ENCODE data around the gene NEB.

Gene NEB

GRCh38 chr2:151713291-151713903 lies 20.9 kb downstream of the NEB start:
- Histone ChIP-seq H3F3A (ENCODE audit: control insufficient read depth, insufficient read depth) (no peaks in the 10 kb centered on the region), H3K9me3 (ENCODE audit: control insufficient read depth, insufficient read depth, low read length) (no peaks in the 10 kb centered on the region), H3K4me3 (ENCODE audit: low read length) (no peak overlapping the region), H3K4me1 (ENCODE audit: control insufficient read depth, low read length) (no peaks in the 10 kb centered on the region), H3K27ac (ENCODE audit: low read depth, low read length) (no peak overlapping the region), H3K4me2 (ENCODE audit: low read length) (no peak overlapping the region), H3K79me2 (ENCODE audit: control insufficient read depth, low read length) (no peaks in the 10 kb centered on the region), H3K36me3 (ENCODE audit: control insufficient read depth, low read length) (no peaks in the 10 kb centered on the region), H3K9me2 (replicated peaks; ENCODE audit: control insufficient read depth, low read length) (no peaks in the 10 kb centered on the region), H3K27me3 (ENCODE audit: control insufficient read depth, low read length) (no peaks in the 10 kb centered on the region), H4K20me1 (ENCODE audit: control insufficient read depth, insufficient read depth, low read depth, low read length) (no peaks in the 10 kb centered on the region)
- TF ChIP-seq CTCF (IDR thresholded peaks at IDR 0.05; ENCODE audit: low read depth, low read length, poor library complexity, severe bottlenecking) (no peak), EZH2phosphoT487 (IDR thresholded peaks at IDR 0.05; ENCODE audit: borderline replicate concordance, low read length) (no peak)

- Histone ChIP-seq H3K4me2 (ENCODE audit: low read length) (no peak overlapping the region), H3K36me3 (ENCODE audit: control insufficient read depth, low read length) (no peaks in the 10 kb centered on the region), H3K4me1 (ENCODE audit: control insufficient read depth, low read length) (no peaks in the 10 kb centered on the region), H3F3A (ENCODE audit: control insufficient read depth, insufficient read depth) (no peaks in the 10 kb centered on the region), H3K27ac (ENCODE audit: low read depth, low read length) (no peak overlapping the region), H3K27me3 (ENCODE audit: control insufficient read depth, low read length) (no peaks in the 10 kb centered on the region), H4K20me1 (ENCODE audit: control insufficient read depth, insufficient read depth, low read depth, low read length) (no peaks in the 10 kb centered on the region), H3K9me3 (ENCODE audit: control insufficient read depth, insufficient read depth, low read length) (no peaks in the 10 kb centered on the region), H3K4me3 (ENCODE audit: low read length) (no peak overlapping the region), H3K79me2 (ENCODE audit: control insufficient read depth, low read length) (no peaks in the 10 kb centered on the region), H3K9me2 (replicated peaks; ENCODE audit: control insufficient read depth, low read length) (no peaks in the 10 kb centered on the region)
- no peak for TF ChIP-seq CTCF (IDR thresholded peaks at IDR 0.05; ENCODE audit: low read depth, low read length, poor library complexity, severe bottlenecking)
- no peak for TF ChIP-seq EZH2phosphoT487 (IDR thresholded peaks at IDR 0.05; ENCODE audit: borderline replicate concordance, low read length)
Observed at GRCh38 chr2:151711025-151711424, 23.3 kb downstream of the NEB start.

- no peaks in the 10 kb centered on the region for H3K27me3 ChIP-seq (ENCODE audit: control insufficient read depth, low read length)
- no peak overlapping the region for H3K4me2 ChIP-seq (ENCODE audit: low read length)
- no peaks in the 10 kb centered on the region for H4K20me1 ChIP-seq (ENCODE audit: control insufficient read depth, insufficient read depth, low read depth, low read length)
- no peaks in the 10 kb centered on the region for H3K9me2 ChIP-seq (replicated peaks; ENCODE audit: control insufficient read depth, low read length)
- H3F3A ChIP-seq (ENCODE audit: control insufficient read depth, insufficient read depth) = no peaks in the 10 kb centered on the region
- no peak overlapping the region for H3K4me3 ChIP-seq (ENCODE audit: low read length)
- no peaks in the 10 kb centered on the region for H3K36me3 ChIP-seq (ENCODE audit: control insufficient read depth, low read length)
- H3K9me3 ChIP-seq (ENCODE audit: control insufficient read depth, insufficient read depth, low read length) = no peaks in the 10 kb centered on the region
- H3K79me2 ChIP-seq (ENCODE audit: control insufficient read depth, low read length) = no peaks in the 10 kb centered on the region
- TF ChIP-seq EZH2phosphoT487 (IDR thresholded peaks at IDR 0.05; ENCODE audit: borderline replicate concordance, low read length) (no peak), CTCF (IDR thresholded peaks at IDR 0.05; ENCODE audit: low read depth, low read length, poor library complexity, severe bottlenecking) (no peak)
- H3K27ac ChIP-seq (ENCODE audit: low read depth, low read length) = no peak overlapping the region
- no peaks in the 10 kb centered on the region for H3K4me1 ChIP-seq (ENCODE audit: control insufficient read depth, low read length)
Observed at GRCh38 chr2:151708788-151709187, 25.5 kb downstream of the NEB start.
